GM23338 (cell line): Measurements from ENCODE around the gene PPP1R9A. TPM values are rescaled to one million over a fixed set of nuclear protein-coding genes. Genes with fewer than 3 reads are reported as not detected.
A peak's percentile ranks its signal among the peaks of the same experiment; 100 is the strongest.

Experiments
- ATAC-seq: fragments of 200-7000 bp; cut with Tn5 transposase; 3 replicates; pipeline ENCODE4 v1.9.1; 2020
- DNase-seq: peaks from one replicate; pipeline ENCODE4 v3.0.0-alpha.2; 2015; ENCODE audit warnings: low spot score
- H2AFZ ChIP-seq: fragments of 200-600 bp; sonication (generic); 2 replicates; pipeline ENCODE4 v1.8.0; 2016; ENCODE audit warnings: antibody characterized with exemption, mild to moderate bottlenecking, moderate library complexity
- H3F3A ChIP-seq: fragments of 200-600 bp; sonication (generic); replicated peaks from 2 replicates; pipeline ENCODE4 v1.8.0; 2017; ENCODE audit warnings: antibody characterized with exemption, mixed run types, low read depth
- H3K27ac ChIP-seq: fragments of 200-600 bp; sonication (generic); 2 replicates; pipeline ENCODE4 v1.6.1; 2016; ENCODE audit warnings: low read depth
- H3K27me3 ChIP-seq: fragments of 200-600 bp; sonication (generic); 2 replicates; pipeline ENCODE4 v1.8.0; 2016; ENCODE audit warnings: mild to moderate bottlenecking, mixed run types, moderate library complexity; ENCODE audit not compliant: insufficient read depth
- H3K36me3 ChIP-seq: fragments of 200-600 bp; sonication (generic); 2 replicates; pipeline ENCODE4 v1.8.0; 2016; ENCODE audit warnings: mild to moderate bottlenecking; ENCODE audit not compliant: insufficient read depth
- H3K4me1 ChIP-seq: fragments of 200-600 bp; sonication (generic); 2 replicates; pipeline ENCODE4 v1.8.0; 2016; ENCODE audit warnings: mild to moderate bottlenecking, moderate library complexity; ENCODE audit not compliant: insufficient read depth
- H3K4me2 ChIP-seq: fragments of 200-600 bp; sonication (generic); 2 replicates; pipeline ENCODE4 v1.7.1; 2017; ENCODE audit warnings: mixed run types
- H3K4me3 ChIP-seq: fragments of 200-600 bp; sonication (generic); 2 replicates; pipeline ENCODE4 v1.6.1; 2016; ENCODE audit warnings: mixed run types
- H3K79me2 ChIP-seq: fragments of 200-600 bp; sonication (generic); replicated peaks from 2 replicates; pipeline ENCODE4 v1.8.0; 2017; ENCODE audit warnings: mild to moderate bottlenecking; ENCODE audit not compliant: insufficient read depth
- H3K9me2 ChIP-seq: fragments of 200-600 bp; sonication (generic); 2 replicates; pipeline ENCODE4 v1.8.0; 2017; ENCODE audit not compliant: insufficient read depth
- H4K20me1 ChIP-seq: fragments of 200-600 bp; sonication (generic); replicated peaks from 2 replicates; pipeline ENCODE4 v1.8.0; 2017; ENCODE audit warnings: mild to moderate bottlenecking; ENCODE audit not compliant: insufficient read depth
- H3K27ac Mint-ChIP-seq: 2 replicates; pipeline ENCODE4 v1.8.0; 2020; ENCODE audit warnings: inconsistent platforms, mild to moderate bottlenecking, moderate library complexity, mixed read lengths
- H3K27me3 Mint-ChIP-seq: 3 replicates; pipeline ENCODE4 v1.8.0; 2022; ENCODE audit warnings: low read depth, mild to moderate bottlenecking, moderate library complexity, mixed read lengths, inconsistent platforms; ENCODE audit not compliant: insufficient read depth, poor library complexity
- H3K36me3 Mint-ChIP-seq: 3 replicates; pipeline ENCODE4 v1.8.0; 2021; ENCODE audit warnings: low read depth, mild to moderate bottlenecking, inconsistent platforms, moderate library complexity, mixed read lengths
- H3K4me1 Mint-ChIP-seq: 3 replicates; pipeline ENCODE4 v1.8.0; 2020; ENCODE audit warnings: mild to moderate bottlenecking, inconsistent platforms, mixed read lengths
- H3K4me3 Mint-ChIP-seq: 3 replicates; pipeline ENCODE4 v1.8.0; 2021; ENCODE audit warnings: moderate library complexity, mild to moderate bottlenecking, inconsistent platforms, mixed read lengths
- H3K9me3 Mint-ChIP-seq: 3 replicates; pipeline ENCODE4 v1.8.0; 2020; ENCODE audit warnings: moderate library complexity, mild to moderate bottlenecking, inconsistent platforms, mixed read lengths
- CREB1 ChIP-seq: fragments of 250-450 bp; sonication (Bioruptor Pico); IDR thresholded peaks from 2 replicates; pipeline ENCODE4 v1.5.0; 2020; ENCODE audit warnings: low read depth, mild to moderate bottlenecking, moderate library complexity
- CTCF ChIP-seq, 2 experiments: fragments of 200-600 bp in 1 of 2; sonication (generic) in 1 of 2; conservative IDR thresholded peaks; 2 replicates each; pipeline versions ENCODE4 v1.5.1 to v1.6.1; 2016 to 2017; ENCODE audit warnings: antibody characterized with exemption in 2 of 2, low read depth in 2 of 2, mild to moderate bottlenecking in 2 of 2, moderate library complexity in 1 of 2
- ETS1 ChIP-seq: IDR thresholded peaks from 2 replicates; pipeline ENCODE4 v1.6.1; 2016; ENCODE audit warnings: antibody characterized with exemption
- EZH2 ChIP-seq: fragments of 200-600 bp; sonication (generic); IDR thresholded peaks from one replicate; pipeline ENCODE4 v1.8.0; 2017; ENCODE audit warnings: antibody characterized with exemption, mild to moderate bottlenecking, low read depth; ENCODE audit not compliant: unreplicated experiment
- EZH2phosphoT487 ChIP-seq: fragments of 200-600 bp; sonication (generic); IDR thresholded peaks from one replicate; pipeline ENCODE4 v1.8.1; 2018; ENCODE audit warnings: antibody characterized with exemption; ENCODE audit not compliant: unreplicated experiment
- JUNB ChIP-seq: IDR thresholded peaks from one replicate; pipeline ENCODE4 v1.6.1; 2016; ENCODE audit warnings: antibody characterized with exemption; ENCODE audit not compliant: unreplicated experiment
- NANOG ChIP-seq: IDR thresholded peaks from 2 replicates; pipeline ENCODE4 v1.6.1; 2016; ENCODE audit warnings: antibody characterized with exemption, borderline replicate concordance
- POLR2AphosphoS5 ChIP-seq: IDR thresholded peaks from 2 replicates; pipeline ENCODE4 v1.6.1; 2016; ENCODE audit warnings: antibody characterized with exemption, low read depth
- REST ChIP-seq: IDR thresholded peaks from one replicate; pipeline ENCODE4 v1.6.1; 2018; ENCODE audit warnings: antibody characterized with exemption; ENCODE audit not compliant: unreplicated experiment
- STAT1 ChIP-seq: IDR thresholded peaks from one replicate; pipeline ENCODE4 v1.6.1; 2016; ENCODE audit warnings: antibody characterized with exemption; ENCODE audit not compliant: unreplicated experiment
- ZNF114 ChIP-seq: fragments of 250-450 bp; sonication (Bioruptor Pico); IDR thresholded peaks from 2 replicates; pipeline ENCODE4 v1.5.0; 2020; ENCODE audit warnings: mild to moderate bottlenecking, moderate library complexity
- ZNF331 ChIP-seq: fragments of 250-450 bp; sonication (Bioruptor Pico); IDR thresholded peaks from 2 replicates; pipeline ENCODE4 v1.5.0; 2020; ENCODE audit warnings: low read depth, mild to moderate bottlenecking, moderate library complexity
- ZNF462 ChIP-seq: fragments of 250-450 bp; sonication (Bioruptor Pico); IDR thresholded peaks from 2 replicates; pipeline ENCODE4 v1.5.0; 2020; ENCODE audit warnings: mild to moderate bottlenecking, moderate library complexity
- polyA plus RNA-seq: library from polyadenylated mRNA; unstranded; fragments of >200 nt; fragmentation: Nextera tagmentation; extraction: Ambion mirVana; gene quantifications from 2 replicates; pipeline ENCODE4 v1.2.1, GENCODE V29; 2016
- total RNA-seq: library from RNA; depleted of rRNA; stranded (reverse); fragments of >200 nt; shearing (Covaris generic); gene quantifications from 2 replicates; pipeline ENCODE4 v1.2.3, GENCODE V29; 2014

Gene PPP1R9A
- total and polyA plus RNA-seq, 2 experiments from 2014 or later = 10.6 to 31.8 TPM

GRCh38 chr7:95267754-95268153, 360.4 kb downstream of the PPP1R9A start:
- no peaks in the 10 kb centered on the region for H3K27me3 ChIP-seq
- H2AFZ ChIP-seq = no peak overlapping the region
- ATAC-seq (no peak), DNase-seq (no peak)
- Mint-ChIP-seq H3K27me3 (no peaks in the 10 kb centered on the region), H3K36me3 (no peaks in the 10 kb centered on the region), H3K9me3 (no peaks in the 10 kb centered on the region), H3K4me1 (peaks cover 22% of the 10 kb centered on the region; the same call in 2 of the 3 replicates), H3K4me3 (no peak overlapping the region), H3K27ac (0 out of 2 replicates have a peak overlapping the region, but pooled peaks have one; percentile 34)
- peaks cover 6% of the 10 kb centered on the region; the same call in 1 of the 2 replicates for H3K4me1 ChIP-seq
- no peak overlapping the region for H3K27ac ChIP-seq
- H3K36me3 ChIP-seq = no peaks in the 10 kb centered on the region
- H3K9me2 ChIP-seq = no peaks in the 10 kb centered on the region
- TF ChIP-seq ETS1 (no peak), ZNF462 (CRISPR knock-in tag) (no peak), STAT1 (no peak), EZH2phosphoT487 (no peak), POLR2AphosphoS5 (no peak), REST (no peak), NANOG (no peak), ZNF331 (no peak), EZH2 (no peak), JUNB (no peak), CTCF (conservative IDR thresholded peaks at IDR 0.05; ENCODE audit: low read depth in 2 of 2) (no peak), CREB1 (CRISPR knock-in tag) (no peak), ZNF114 (CRISPR knock-in tag) (no peak)
- no peaks in the 10 kb centered on the region for H4K20me1 ChIP-seq
- no peaks in the 10 kb centered on the region for H3F3A ChIP-seq
- H3K4me2 ChIP-seq = no peak overlapping the region
- no peaks in the 10 kb centered on the region for H3K79me2 ChIP-seq
- H3K4me3 ChIP-seq = no peak overlapping the region
